ENCODE results near the gene PACS1. TPM values are rescaled to one million over a fixed set of nuclear protein-coding genes. Genes with fewer than 3 reads are reported as not detected.

PACS1 gene
- polyA plus RNA-seq (2012; ENCODE audit: insufficient read length, low read depth), result 86.6 TPM

GRCh38 chr11:66069715-66070603 is at the start of gene PACS1:
Gene PACS1, plus strand, starts transcription at chr11:66070272. Its CDS starts 215 bp downstream, at chr11:66070487.
- TF ChIP-seq POLR2AphosphoS5 (IDR thresholded peaks at IDR 0.05; ENCODE audit: low read depth, low read length) (peak; percentile 63), SIN3A (IDR thresholded peaks at IDR 0.05; ENCODE audit: borderline replicate concordance, insufficient read depth, low read length) (no peak)

DNA sequence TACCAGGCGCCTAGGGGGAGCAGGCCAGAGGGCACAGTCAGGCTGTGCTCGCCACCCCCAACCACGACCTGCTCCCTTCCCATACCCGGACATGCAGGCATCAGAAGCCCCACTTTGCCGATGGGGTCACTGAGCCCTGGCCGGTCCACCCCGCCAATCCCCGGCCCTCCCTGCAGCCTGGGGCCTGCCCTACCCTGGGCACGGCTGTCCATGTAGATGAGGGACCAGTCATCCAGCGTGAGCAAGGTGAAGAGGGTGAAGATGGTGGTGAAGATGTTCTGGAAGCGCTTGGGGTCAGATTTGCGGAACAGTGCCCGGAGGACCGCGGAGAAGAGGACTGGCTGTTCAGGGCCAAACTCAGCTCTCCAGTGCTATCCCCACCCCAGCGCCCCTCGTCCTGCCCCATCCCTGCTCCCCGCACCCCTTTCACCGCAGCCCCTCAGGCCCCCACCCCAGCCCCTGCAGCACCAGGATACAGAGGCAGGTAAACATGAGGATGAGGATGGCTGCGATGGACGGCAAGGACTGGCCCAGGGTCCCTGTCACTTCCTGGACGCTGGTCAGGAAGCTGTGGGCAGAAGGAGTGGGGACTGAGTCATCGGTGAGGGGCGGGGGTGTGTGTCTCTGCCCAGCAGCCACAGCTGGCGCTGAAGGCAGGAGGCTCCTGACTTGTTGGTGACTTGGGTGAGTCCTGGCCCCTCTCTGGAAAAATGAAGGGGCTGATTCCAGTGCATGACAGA is 49.3 kb upstream of the PACS1 start:
- no peak for TF ChIP-seq REST (IDR thresholded peaks at IDR 0.05; ENCODE audit: insufficient read depth in 1 of 2, low read depth in 2 of 2, low read length in 2 of 2)
- TF ChIP-seq FOXP2 (optimal IDR thresholded peaks at IDR 0.05; ENCODE audit: borderline replicate concordance, extremely low read depth, extremely low read length, insufficient read depth), result peak; percentile 56

GRCh38 chr11:66022401-66023185 is 47.5 kb upstream of the PACS1 start:
- no peak for TF ChIP-seq POLR2AphosphoS5 (IDR thresholded peaks at IDR 0.05; ENCODE audit: low read depth, low read length)
- no peak for TF ChIP-seq SIN3A (IDR thresholded peaks at IDR 0.05; ENCODE audit: borderline replicate concordance, insufficient read depth, low read length)
- no peak for TF ChIP-seq TAF1 (IDR thresholded peaks at IDR 0.05; ENCODE audit: borderline replicate concordance, insufficient read depth, low read length)
- no peak for TF ChIP-seq REST (IDR thresholded peaks at IDR 0.05; ENCODE audit: insufficient read depth in 1 of 2, low read depth in 2 of 2, low read length in 2 of 2)
- no peak for TF ChIP-seq FOXP2 (optimal IDR thresholded peaks at IDR 0.05; ENCODE audit: borderline replicate concordance, extremely low read depth, extremely low read length, insufficient read depth)

- no peak for TF ChIP-seq REST (IDR thresholded peaks at IDR 0.05; ENCODE audit: insufficient read depth in 1 of 2, low read depth in 2 of 2, low read length in 2 of 2)
These were observed 44.0 kb upstream of the PACS1 start, which contains the start of gene CATSPER1 for GRCh38 chr11:66026017-66026529. Gene CATSPER1, minus strand, starts transcription at chr11:66026479. Its CDS starts 100 bp downstream, at chr11:66026379.

- TF ChIP-seq SIN3A (IDR thresholded peaks at IDR 0.05; ENCODE audit: borderline replicate concordance, insufficient read depth, low read length) (no peak), REST (IDR thresholded peaks at IDR 0.05; ENCODE audit: insufficient read depth in 1 of 2, low read depth in 2 of 2, low read length in 2 of 2) (no peak), POLR2AphosphoS5 (IDR thresholded peaks at IDR 0.05; ENCODE audit: low read depth, low read length) (no peak), FOXP2 (optimal IDR thresholded peaks at IDR 0.05; ENCODE audit: borderline replicate concordance, extremely low read depth, extremely low read length, insufficient read depth) (no peak), TAF1 (IDR thresholded peaks at IDR 0.05; ENCODE audit: borderline replicate concordance, insufficient read depth, low read length) (no peak)
These were observed 36.9 kb upstream of the PACS1 start for GRCh38 chr11:66032957-66033735.

All from PFSK-1 (cell line).